ENCODE data around the gene C1orf159.

C1orf159 gene

GRCh38 chr1:1092894-1093609, 22.8 kb downstream of the C1orf159 start:
- no peaks in the 10 kb centered on the region for H3K36me3 ChIP-seq (replicated peaks)
- in situ Hi-C loops (cut with MboI; ENCODE audit: low sequenced_read_pairs): no loop called here
- H3K4me1 ChIP-seq: no peaks in the 10 kb centered on the region
- H3K9me3 ChIP-seq: no peaks in the 10 kb centered on the region
- H3K27me3 ChIP-seq (ENCODE audit: low read depth): no peaks in the 10 kb centered on the region
- DNase-seq (ENCODE audit: low spot score in 2 of 2): peak in 1 of 2 experiments; percentile 2
- H3K4me3 ChIP-seq: no peak overlapping the region

- Histone ChIP-seq H3K4me3 (no peak overlapping the region), H3K27me3 (ENCODE audit: low read depth) (no peaks in the 10 kb centered on the region), H3K36me3 (replicated peaks) (no peaks in the 10 kb centered on the region), H3K9me3 (no peaks in the 10 kb centered on the region), H3K4me1 (no peaks in the 10 kb centered on the region)
- in situ Hi-C loops (cut with MboI; ENCODE audit: low sequenced_read_pairs): no loop called here
- DNase-seq (ENCODE audit: low spot score in 2 of 2): peak in 1 of 2 experiments; percentile 5
These were observed 23.6 kb downstream of the C1orf159 start for GRCh38 chr1:1092149-1092855.

GRCh38 chr1:1091344-1092148, 24.3 kb downstream of the C1orf159 start:
- H3K9me3 ChIP-seq: no peaks in the 10 kb centered on the region
- in situ Hi-C loops (cut with MboI; ENCODE audit: low sequenced_read_pairs): no loop called here
- H3K4me3 ChIP-seq: no peak overlapping the region
- no peaks in the 10 kb centered on the region for H3K27me3 ChIP-seq (ENCODE audit: low read depth)
- H3K36me3 ChIP-seq (replicated peaks): no peaks in the 10 kb centered on the region
- DNase-seq (ENCODE audit: low spot score in 2 of 2): peak in 1 of 2 experiments; percentile 33
- no peaks in the 10 kb centered on the region for H3K4me1 ChIP-seq

- DNase-seq (ENCODE audit: low spot score in 2 of 2): peak in 1 of 2 experiments; percentile 7
- H3K9me3 ChIP-seq: no peaks in the 10 kb centered on the region
- no peak overlapping the region for H3K4me3 ChIP-seq
- no peaks in the 10 kb centered on the region for H3K27me3 ChIP-seq (ENCODE audit: low read depth)
- in situ Hi-C loops (cut with MboI; ENCODE audit: low sequenced_read_pairs): no loop called here
- no peaks in the 10 kb centered on the region for H3K4me1 ChIP-seq
- no peaks in the 10 kb centered on the region for H3K36me3 ChIP-seq (replicated peaks)
These were observed 25.2 kb downstream of the C1orf159 start for GRCh38 chr1:1090424-1091343.

- H3K4me3 ChIP-seq: no peak overlapping the region
- in situ Hi-C loops (cut with MboI; ENCODE audit: low sequenced_read_pairs): no loop called here
- H3K36me3 ChIP-seq (replicated peaks): no peaks in the 10 kb centered on the region
- H3K9me3 ChIP-seq: no peaks in the 10 kb centered on the region
- H3K4me1 ChIP-seq: no peaks in the 10 kb centered on the region
- H3K27me3 ChIP-seq (ENCODE audit: low read depth): no peaks in the 10 kb centered on the region
- peak in 1 of 2 experiments; percentile 6 for DNase-seq (ENCODE audit: low spot score in 2 of 2)
These were observed 26.0 kb downstream of the C1orf159 start for GRCh38 chr1:1089731-1090423.

GRCh38 chr1:1088801-1089680, 26.8 kb downstream of the C1orf159 start:
- no peak overlapping the region for H3K4me3 ChIP-seq
- DNase-seq (ENCODE audit: low spot score in 2 of 2): peak in 1 of 2 experiments; percentile 6
- no peaks in the 10 kb centered on the region for H3K36me3 ChIP-seq (replicated peaks)
- no peaks in the 10 kb centered on the region for H3K27me3 ChIP-seq (ENCODE audit: low read depth)
- no peaks in the 10 kb centered on the region for H3K4me1 ChIP-seq
- no peaks in the 10 kb centered on the region for H3K9me3 ChIP-seq
- in situ Hi-C loops (cut with MboI; ENCODE audit: low sequenced_read_pairs): no loop called here

GRCh38 chr1:1088029-1088800, 27.7 kb downstream of the C1orf159 start:
- in situ Hi-C loops (cut with MboI; ENCODE audit: low sequenced_read_pairs): no loop called here
- no peaks in the 10 kb centered on the region for H3K27me3 ChIP-seq (ENCODE audit: low read depth)
- H3K9me3 ChIP-seq: no peaks in the 10 kb centered on the region
- no peaks in the 10 kb centered on the region for H3K4me1 ChIP-seq
- H3K4me3 ChIP-seq: no peak overlapping the region
- no peaks in the 10 kb centered on the region for H3K36me3 ChIP-seq (replicated peaks)
- peak in 1 of 2 experiments; percentile 10 for DNase-seq (ENCODE audit: low spot score in 2 of 2)

GRCh38 chr1:1087351-1088028, 28.4 kb downstream of the C1orf159 start:
- Histone ChIP-seq H3K4me1 (no peaks in the 10 kb centered on the region), H3K9me3 (no peaks in the 10 kb centered on the region), H3K4me3 (no peak overlapping the region), H3K36me3 (replicated peaks) (no peaks in the 10 kb centered on the region), H3K27me3 (ENCODE audit: low read depth) (no peaks in the 10 kb centered on the region)
- DNase-seq (ENCODE audit: low spot score in 2 of 2): peak in 1 of 2 experiments; percentile 6
- in situ Hi-C loops (cut with MboI; ENCODE audit: low sequenced_read_pairs): no loop called here

- Histone ChIP-seq H3K9me3 (no peaks in the 10 kb centered on the region), H3K27me3 (ENCODE audit: low read depth) (no peaks in the 10 kb centered on the region), H3K36me3 (replicated peaks) (no peaks in the 10 kb centered on the region), H3K4me3 (no peak overlapping the region), H3K4me1 (no peaks in the 10 kb centered on the region)
- peak in 1 of 2 experiments; percentile 5 for DNase-seq (ENCODE audit: low spot score in 2 of 2)
- in situ Hi-C loops (cut with MboI; ENCODE audit: low sequenced_read_pairs): no loop called here
These were observed 29.0 kb downstream of the C1orf159 start for GRCh38 chr1:1086911-1087341.

- Histone ChIP-seq H3K27me3 (ENCODE audit: low read depth) (no peaks in the 10 kb centered on the region), H3K9me3 (no peaks in the 10 kb centered on the region), H3K36me3 (replicated peaks) (no peaks in the 10 kb centered on the region), H3K4me1 (no peaks in the 10 kb centered on the region), H3K4me3 (no peak overlapping the region)
- in situ Hi-C loops (cut with MboI; ENCODE audit: low sequenced_read_pairs): no loop called here
- peak in 1 of 2 experiments; percentile 6 for DNase-seq (ENCODE audit: low spot score in 2 of 2)
These were observed 29.7 kb downstream of the C1orf159 start for GRCh38 chr1:1085911-1086841.
